Lung microvascular endothelial cell (primary cell): Measurements from ENCODE around the gene NFIC. TPM values are rescaled to one million over a fixed set of nuclear protein-coding genes. Genes with fewer than 3 reads are reported as not detected.

Experiments used
- DNase-seq, 2 donors: peaks; one replicate each; pipeline versions ENCODE4 v3.0.0 to v3.0.0-alpha.2; 2010; ENCODE audit warnings: low read depth in 2 of 2
- total RNA-seq: library from RNA; depleted of rRNA; stranded (reverse); fragments of >200 nt; gene quantifications from 2 replicates; pipeline ENCODE4 v1.2.1, GENCODE V29; 2014

Gene NFIC
- total RNA-seq, 1 donor from 2014 or later = 11.7 TPM

- DNase-seq = no peak
These were observed 115.1 kb downstream of the NFIC start for GRCh38 chr19:3481241-3482090.

GRCh38 chr19:3482507-3483225 is 116.3 kb downstream of the NFIC start:
- no peak for DNase-seq

- no peak for DNase-seq
These were observed 116.8 kb downstream of the NFIC start, which contains the start of gene SMIM44 for GRCh38 chr19:3483226-3483628. SMIM44 (minus strand) TSS chr19:3483441; CDS start chr19:3483403, 38 bp downstream.

GRCh38 chr19:3491396-3492119 is 125.2 kb downstream of the NFIC start:
- no peak for DNase-seq

- DNase-seq = no peak
These were observed 125.9 kb downstream of the NFIC start for GRCh38 chr19:3492131-3492839.

GRCh38 chr19:3492919-3493318 is 126.5 kb downstream of the NFIC start:
- no peak for DNase-seq

GRCh38 chr19:3493651-3494050 is 127.3 kb downstream of the NFIC start:
- DNase-seq = no peak

- no peak for DNase-seq
These were observed 127.7 kb downstream of the NFIC start for GRCh38 chr19:3494051-3494450.

- DNase-seq = no peak
These were observed 128.2 kb downstream of the NFIC start for GRCh38 chr19:3494559-3494958.

- no peak for DNase-seq
These were observed 130.2 kb downstream of the NFIC start for GRCh38 chr19:3496392-3497273.

GRCh38 chr19:3497757-3498520 is 131.6 kb downstream of the NFIC start:
- DNase-seq = no peak

GRCh38 chr19:3499738-3500428 is 133.5 kb downstream of the NFIC start:
- no peak for DNase-seq

- DNase-seq = peak; percentile 97 to 98
These were observed 134.2 kb downstream of the NFIC start, which contains the start of gene DOHH for GRCh38 chr19:3500429-3501101. DOHH (minus strand) TSS chr19:3500674; CDS start chr19:3496814, 3,860 bp downstream.

GRCh38 chr19:3501780-3502179 is 135.4 kb downstream of the NFIC start:
- no peak for DNase-seq

GRCh38 chr19:3503036-3503572 is 136.7 kb downstream of the NFIC start:
- peak in 1 of 2 donors; percentile 39 for DNase-seq

- no peak for DNase-seq
These were observed 138.4 kb downstream of the NFIC start for GRCh38 chr19:3504735-3505134.

- DNase-seq = peak; percentile 98 to 99
These were observed 139.4 kb downstream of the NFIC start, which contains the start of gene FZR1 for GRCh38 chr19:3505598-3506383. FZR1 (plus strand) TSS chr19:3506311; CDS start chr19:3522990, 16,679 bp downstream.
